Adrenal gland (tissue), 12 donors: Measurements from ENCODE around the gene DGAT2. TPM values are rescaled to one million over a fixed set of nuclear protein-coding genes. Genes with fewer than 3 reads are reported as not detected.
A peak's percentile ranks its signal among the peaks of the same experiment; 100 is the strongest.

Source experiments
- DNase-seq, 7 donors: peaks; one replicate each; pipeline ENCODE4 v3.0.0-alpha.2; 2019 to 2020
- H3K27ac ChIP-seq, 5 donors: fragments of 200-600 bp; sonication (generic) in 4 of 5; 1 replicate in 3 of 5; 2 replicates in 2 of 5; pipeline versions ENCODE4 v1.5.1 to v1.8.0; 2016 to 2020; ENCODE audit warnings: mild to moderate bottlenecking in 1 of 5
- H3K27me3 ChIP-seq: fragments of 200-600 bp; 2 replicates; pipeline ENCODE4 v1.8.0; 2021
- H3K36me3 ChIP-seq, 2 donors: fragments of 200-600 bp; replicated peaks in 1 of 2; 1 replicate in 1 of 2; 2 replicates in 1 of 2; pipeline versions ENCODE4 v1.5.1 to v1.8.0; 2018 to 2022
- H3K4me1 ChIP-seq, 2 donors: fragments of 200-600 bp; replicated peaks in 1 of 2; 1 replicate in 1 of 2; 2 replicates in 1 of 2; pipeline versions ENCODE4 v1.5.1 to v1.8.0; 2018 to 2021
- H3K4me3 ChIP-seq, 4 donors: fragments of 200-600 bp; sonication (generic) in 3 of 4; one replicate each; pipeline ENCODE4 v1.5.1; 2016 to 2018
- H3K9me3 ChIP-seq, 3 donors: fragments of 200-600 bp; sonication (generic) in 1 of 3; replicated peaks in 1 of 3; 1 replicate in 2 of 3; 2 replicates in 1 of 3; pipeline versions ENCODE4 v1.5.1 to v1.8.0; 2016 to 2021
- POLR2A ChIP-seq, 2 donors: fragments of 450-650 bp; IDR thresholded peaks; one replicate each; pipeline ENCODE4 v1.6.1; 2017; ENCODE audit warnings: antibody characterized with exemption in 2 of 2, mild to moderate bottlenecking in 2 of 2, moderate library complexity in 1 of 2
- WGBS, 4 donors: extraction: QIAGEN DNeasy Blood & Tissue Kit in 2 of 4; methylation state at CpG; one replicate each; pipeline versions ENCODE4 v1.1.5 to v1.1.7; 2013 to 2017; 5-methylcytosine and 5-hydroxymethylcytosine counted together
- intact Hi-C, 2 donors: fragments of 100-400 bp; cut with DNase I; formaldehyde crosslinking; loops; one replicate each; pipeline versions ENCODE4 v1.14.1 to v1.15.0; 2022 to 2023
- polyA plus RNA-seq, 3 donors: library from polyadenylated mRNA; stranded (reverse); fragments of 200-250 nt in 2 of 3; fragments of 350-450 nt in 1 of 3; fragmentation: Illumina TruSeq in 1 of 3; extraction: RNeasy Lipid Tissue Mini Kit (QIAGEN cat#74804) in 1 of 3; gene quantifications; one replicate each; pipeline ENCODE4 v1.2.3, GENCODE V29; 2013 to 2014
- total RNA-seq, 9 donors: library from RNA; depleted of rRNA in 4 of 9; stranded (reverse); fragments of >200 nt in 4 of 9; fragments of 120-200 nt in 1 of 9; fragmentation: NEBNext Ultra II Directional in 1 of 9; extraction: Animal tissue kit (Norgen Biotek cat#: 25700) in 1 of 9; gene quantifications; one replicate each; pipeline versions ENCODE4 v1.1.0 to v1.2.4, GENCODE V29; 2013 to 2023
- TF ChIP-seq, protein P1 (sequence below), 6 experiments: fragments of 450-650 bp in 4 of 6; fragments of 200-600 bp in 2 of 6; sonication (generic) in 1 of 6; IDR thresholded peaks; 1 replicate in 5 of 6; 2 replicates in 1 of 6; pipeline versions ENCODE4 v1.5.1 to v1.8.0; 2016 to 2021; ENCODE audit warnings: antibody characterized with exemption in 6 of 6, mild to moderate bottlenecking in 2 of 6, moderate library complexity in 1 of 6
- donor health status: healthy with polysubstance abuse.
- donor health status: Bipolar disorder and iron deficiency.
- donor health status: DM: yes; HTN: yes; CAD: no.
- donor health status: DM: no; HTN: no; CAD: no.
- donor health status: DM: no; HTN: no; CAD: no.
- donor health status: DM: yes; HTN: yes; CAD: no.

DGAT2 gene
- total and polyA plus RNA-seq, 12 donors, result 2.1 to 79.2 (median 7.5) TPM

DNA sequence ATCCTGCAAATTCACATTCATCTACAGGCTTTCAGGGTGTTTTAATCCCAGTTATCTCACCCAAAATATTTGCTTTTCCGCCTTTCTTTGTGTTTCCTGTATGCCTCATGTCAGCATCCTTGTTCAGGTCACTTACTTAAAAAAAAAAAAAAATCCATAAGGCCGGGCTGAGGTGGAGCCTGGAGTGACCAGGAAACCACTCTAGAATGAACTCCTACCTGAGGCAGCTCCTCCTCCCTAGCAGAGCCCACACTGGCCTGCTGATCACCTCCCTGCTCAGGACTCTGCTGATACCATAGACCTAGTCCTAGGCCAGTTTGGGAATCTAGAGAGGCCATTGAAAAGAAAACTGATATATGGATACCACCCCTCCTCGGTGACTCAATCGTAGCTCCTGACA is 8.7 kb upstream of the DGAT2 start:
- WGBS, 4 donors, result 78 to 86% (median 81%) methylated on average over 4 of the region's 4 CpGs
- no peak for TF ChIP-seq POLR2A (IDR thresholded peaks at IDR 0.05)
- TF ChIP-seq, protein P1, sequence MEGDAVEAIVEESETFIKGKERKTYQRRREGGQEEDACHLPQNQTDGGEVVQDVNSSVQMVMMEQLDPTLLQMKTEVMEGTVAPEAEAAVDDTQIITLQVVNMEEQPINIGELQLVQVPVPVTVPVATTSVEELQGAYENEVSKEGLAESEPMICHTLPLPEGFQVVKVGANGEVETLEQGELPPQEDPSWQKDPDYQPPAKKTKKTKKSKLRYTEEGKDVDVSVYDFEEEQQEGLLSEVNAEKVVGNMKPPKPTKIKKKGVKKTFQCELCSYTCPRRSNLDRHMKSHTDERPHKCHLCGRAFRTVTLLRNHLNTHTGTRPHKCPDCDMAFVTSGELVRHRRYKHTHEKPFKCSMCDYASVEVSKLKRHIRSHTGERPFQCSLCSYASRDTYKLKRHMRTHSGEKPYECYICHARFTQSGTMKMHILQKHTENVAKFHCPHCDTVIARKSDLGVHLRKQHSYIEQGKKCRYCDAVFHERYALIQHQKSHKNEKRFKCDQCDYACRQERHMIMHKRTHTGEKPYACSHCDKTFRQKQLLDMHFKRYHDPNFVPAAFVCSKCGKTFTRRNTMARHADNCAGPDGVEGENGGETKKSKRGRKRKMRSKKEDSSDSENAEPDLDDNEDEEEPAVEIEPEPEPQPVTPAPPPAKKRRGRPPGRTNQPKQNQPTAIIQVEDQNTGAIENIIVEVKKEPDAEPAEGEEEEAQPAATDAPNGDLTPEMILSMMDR (IDR thresholded peaks at IDR 0.05), result no peak
- Histone ChIP-seq H3K36me3 (no peaks in the 10 kb centered on the region), H3K4me1 (no peaks in the 10 kb centered on the region), H3K4me3 (no peak overlapping the region), H3K27ac (no peak overlapping the region), H3K27me3 (no peaks in the 10 kb centered on the region), H3K9me3 (no peaks in the 10 kb centered on the region)
- intact Hi-C loops, result no loop called here
- DNase-seq, result peak in 2 of 7 donors; percentile 2 to 4

DNA sequence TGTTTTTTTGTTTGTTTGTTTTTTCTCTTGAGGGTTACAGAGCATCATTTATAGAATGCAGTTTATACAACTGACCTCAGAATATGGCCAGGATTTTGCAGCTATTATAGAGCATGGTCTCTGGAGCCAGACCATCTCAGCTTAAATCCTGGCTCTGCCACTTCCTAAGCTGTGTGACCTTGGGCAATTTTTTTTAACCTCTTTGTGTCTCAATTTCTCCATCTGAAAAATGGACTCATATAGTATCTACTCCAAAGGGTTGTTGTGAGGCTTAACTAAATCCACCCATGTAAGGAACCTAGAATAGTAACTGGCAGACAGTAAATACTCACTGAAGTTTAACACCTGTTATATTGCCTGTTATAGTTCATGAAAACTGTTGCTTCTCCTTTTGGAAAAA is 8.3 kb upstream of the DGAT2 start:
- Histone ChIP-seq H3K27me3 (no peaks in the 10 kb centered on the region), H3K9me3 (no peaks in the 10 kb centered on the region), H3K4me1 (no peaks in the 10 kb centered on the region), H3K4me3 (no peak overlapping the region), H3K36me3 (no peaks in the 10 kb centered on the region), H3K27ac (no peak overlapping the region)
- no peak for TF ChIP-seq POLR2A (IDR thresholded peaks at IDR 0.05)
- TF ChIP-seq, protein P1 (IDR thresholded peaks at IDR 0.05), result no peak
- no peak for DNase-seq
- intact Hi-C loops, result no loop called here

DNA sequence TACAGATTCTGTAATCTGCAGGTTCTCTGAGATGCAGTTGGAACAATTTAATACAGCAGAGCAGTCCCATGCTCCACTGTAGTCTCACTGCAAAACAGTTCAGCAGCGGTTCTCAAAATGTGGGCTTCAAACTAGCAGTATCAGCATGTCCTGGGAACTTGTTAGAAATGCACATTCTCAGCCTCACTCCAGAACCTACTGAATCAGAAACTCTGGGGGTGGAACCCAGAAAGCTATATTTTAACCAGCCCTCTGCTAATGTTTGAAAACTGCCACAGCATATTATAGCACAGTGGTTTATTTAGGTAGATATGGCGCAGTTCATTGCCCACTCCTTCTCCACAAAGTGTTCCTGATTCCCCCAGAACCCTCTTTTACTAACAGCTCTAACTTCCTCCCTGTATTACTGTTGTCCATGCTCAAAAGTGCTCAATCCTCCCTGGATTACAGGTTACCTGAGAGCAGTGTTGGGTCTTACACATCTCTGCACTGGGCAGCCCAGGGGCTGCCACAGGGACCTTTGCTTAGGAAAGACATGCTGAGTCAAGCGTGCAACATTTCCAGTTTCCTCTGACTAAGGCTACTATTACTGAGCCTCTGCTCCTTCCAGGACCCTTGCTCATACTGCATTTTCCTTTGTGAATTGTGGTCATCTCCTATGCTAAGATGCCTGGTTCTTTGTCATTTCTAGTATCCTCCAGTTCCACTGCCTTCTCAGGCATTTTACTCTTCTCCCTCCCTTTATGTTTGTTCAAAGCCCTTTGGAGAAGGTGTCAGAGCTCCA is 7.7 kb upstream of the DGAT2 start:
- DNase-seq, result peak in 2 of 7 donors; percentile 7 to 24
- 89 to 92% (median 90%) methylated on average over 3 of the region's 3 CpGs for WGBS, 4 donors
- intact Hi-C loops, result no loop called here
- no peaks in the 10 kb centered on the region for H3K9me3 ChIP-seq
- TF ChIP-seq, protein P1 (IDR thresholded peaks at IDR 0.05), result no peak
- TF ChIP-seq POLR2A (IDR thresholded peaks at IDR 0.05), result no peak
- H3K27me3 ChIP-seq, result no peaks in the 10 kb centered on the region
- H3K36me3 ChIP-seq, result no peaks in the 10 kb centered on the region
- H3K27ac ChIP-seq, result no peak overlapping the region
- no peak overlapping the region for H3K4me3 ChIP-seq
- no peaks in the 10 kb centered on the region for H3K4me1 ChIP-seq

DNA sequence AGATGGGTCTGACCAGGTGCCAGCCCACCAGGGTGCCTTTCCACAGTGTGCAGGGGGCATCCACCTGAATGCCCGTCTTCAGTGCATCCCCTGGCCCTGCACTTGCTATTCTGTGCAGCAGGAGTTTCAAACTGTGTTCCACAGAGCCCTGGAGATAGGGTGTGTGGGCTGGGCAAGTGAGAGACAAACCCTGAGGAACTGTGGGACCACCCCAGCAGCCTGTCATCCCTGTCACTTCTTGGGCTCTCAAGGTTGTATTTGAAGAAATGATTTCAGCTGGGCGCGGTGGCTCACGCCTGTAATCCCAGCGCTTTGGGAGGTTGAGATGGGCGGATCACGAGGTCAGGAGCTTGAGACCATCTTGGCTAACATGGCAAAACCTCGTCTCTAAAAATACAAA is 6.4 kb upstream of the DGAT2 start:
- Histone ChIP-seq H3K27me3 (no peaks in the 10 kb centered on the region), H3K4me3 (no peak overlapping the region), H3K9me3 (no peaks in the 10 kb centered on the region), H3K4me1 (no peaks in the 10 kb centered on the region), H3K27ac (no peak overlapping the region), H3K36me3 (no peaks in the 10 kb centered on the region)
- peak in 2 of 7 donors; percentile 3 to 30 for DNase-seq
- intact Hi-C loops, result no loop called here
- TF ChIP-seq, protein P1 (IDR thresholded peaks at IDR 0.05), result no peak
- WGBS, 4 donors, result 88 to 95% (median 90%) methylated on average over 8 of the region's 8 CpGs
